Inflammatory macrophage treated with lipopolysaccharide for 4 hours (primary cell): ENCODE data around the gene C19orf47.
A peak's percentile ranks its signal among the peaks of the same experiment; 100 is the strongest.
"Not testable (repeated sequence)": the region's sequence is repeated elsewhere in the genome, so short reads cannot be mapped to it uniquely, and the experiment has no call there.

Source experiments
- DNase-seq: peaks from one replicate; pipeline ENCODE4 v3.0.0-alpha.2; 2020

The C19orf47 gene

GRCh38 chr19:40376286-40376862 is 28.2 kb upstream of the C19orf47 start:
- DNase-seq, result no peak

GRCh38 chr19:40374084-40374483 is 25.9 kb upstream of the C19orf47 start:
- DNase-seq, result no peak

GRCh38 chr19:40371802-40372122 is 23.6 kb upstream of the C19orf47 start:
- no peak for DNase-seq

- no peak for DNase-seq
Observed at GRCh38 chr19:40370997-40371801, 23.0 kb upstream of the C19orf47 start.

- DNase-seq, result not testable (repeated sequence)
Observed at GRCh38 chr19:40370253-40370652, 22.1 kb upstream of the C19orf47 start.

GRCh38 chr19:40369797-40370196 is 21.6 kb upstream of the C19orf47 start:
- no peak for DNase-seq

- no peak for DNase-seq
Observed at GRCh38 chr19:40367577-40368434, 19.6 kb upstream of the C19orf47 start.

- no peak for DNase-seq
Observed at GRCh38 chr19:40366697-40367561, 18.7 kb upstream of the C19orf47 start.

- DNase-seq, result peak; percentile 81
Observed at GRCh38 chr19:40365613-40366401, 17.6 kb upstream of the C19orf47 start.

- DNase-seq, result no peak
Observed at GRCh38 chr19:40365010-40365409, 16.8 kb upstream of the C19orf47 start.

GRCh38 chr19:40363069-40363468 is 14.9 kb upstream of the C19orf47 start:
- peak; percentile 76 for DNase-seq

GRCh38 chr19:40362160-40362559 is 14.0 kb upstream of the C19orf47 start:
- no peak for DNase-seq

- peak; percentile 82 for DNase-seq
Observed at GRCh38 chr19:40360708-40361241, 12.6 kb upstream of the C19orf47 start.

GRCh38 chr19:40360020-40360707 is 12.0 kb upstream of the C19orf47 start:
- DNase-seq, result no peak

- peak; percentile 80 for DNase-seq
Observed at GRCh38 chr19:40358773-40359172, 10.6 kb upstream of the C19orf47 start.

GRCh38 chr19:40357640-40358039 is 9.4 kb upstream of the C19orf47 start:
- no peak for DNase-seq

- no peak for DNase-seq
Observed at GRCh38 chr19:40356681-40357595, 8.7 kb upstream of the C19orf47 start.

- DNase-seq, result no peak
Observed at GRCh38 chr19:40355975-40356680, 7.9 kb upstream of the C19orf47 start.

- peak; percentile 52 for DNase-seq
Observed at GRCh38 chr19:40348961-40349507, 837 bp upstream of the C19orf47 start.
